Forelimb muscle (tissue), 1 donor: ENCODE measurements around the gene SPATA18. TPM values are rescaled to one million over a fixed set of nuclear protein-coding genes. Genes with fewer than 3 reads are reported as not detected.

ENCODE experiments used
- DNase-seq: peaks from one replicate; pipeline ENCODE4 v3.0.0-alpha.2; 2013; ENCODE audit warnings: low read depth
- polyA plus RNA-seq: library from polyadenylated mRNA; unstranded; fragments of 120-200 nt; gene quantifications from one replicate; pipeline ENCODE4 v1.2.1, GENCODE V29; 2013; ENCODE audit not compliant: insufficient read length

SPATA18 gene, protein sequence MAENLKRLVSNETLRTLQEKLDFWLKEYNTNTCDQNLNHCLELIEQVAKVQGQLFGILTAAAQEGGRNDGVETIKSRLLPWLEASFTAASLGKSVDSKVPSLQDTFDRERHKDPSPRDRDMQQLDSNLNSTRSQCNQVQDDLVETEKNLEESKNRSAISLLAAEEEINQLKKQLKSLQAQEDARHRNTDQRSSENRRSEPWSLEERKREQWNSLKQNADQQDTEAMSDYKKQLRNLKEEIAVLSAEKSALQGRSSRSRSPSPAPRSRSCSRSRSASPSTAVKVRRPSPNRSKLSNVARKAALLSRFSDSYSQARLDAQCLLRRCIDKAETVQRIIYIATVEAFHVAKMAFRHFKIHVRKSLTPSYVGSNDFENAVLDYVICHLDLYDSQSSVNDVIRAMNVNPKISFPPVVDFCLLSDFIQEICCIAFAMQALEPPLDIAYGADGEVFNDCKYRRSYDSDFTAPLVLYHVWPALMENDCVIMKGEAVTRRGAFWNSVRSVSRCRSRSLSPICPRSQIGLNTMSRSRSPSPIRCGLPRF
- polyA plus RNA-seq: 1.9 TPM

DNA sequence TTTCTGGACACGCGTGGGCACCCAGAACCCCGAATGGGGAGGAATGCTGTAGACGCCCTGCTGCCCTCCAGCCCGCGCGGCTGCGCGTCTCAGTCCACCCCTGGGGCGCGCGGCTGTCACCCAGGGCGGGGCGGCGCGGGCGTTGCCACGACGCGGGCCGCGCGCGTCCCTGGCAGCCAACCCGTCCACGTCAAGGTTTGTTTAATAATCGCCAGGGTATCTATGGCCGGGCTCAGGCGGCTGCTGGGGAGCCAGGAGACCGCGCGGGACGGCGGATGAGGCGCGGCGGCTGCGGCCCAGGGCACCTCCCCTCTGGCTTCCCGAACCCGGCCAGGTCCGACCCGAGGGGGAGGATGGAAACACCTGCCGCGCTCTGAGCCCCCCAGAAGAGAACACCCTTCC lies at the start of gene SPATA18:
SPATA18 (plus strand) TSS at position 92 of the 402 bp plus-strand sequence. CDS start 401 bp downstream, outside the sequence.
- no peak for DNase-seq

- DNase-seq: no peak
Measured at GRCh38 chr4:52001616-52002015, 49.5 kb upstream of the SPATA18 start.

- DNase-seq: no peak
Measured at GRCh38 chr4:52004414-52004813, 46.7 kb upstream of the SPATA18 start.

DNA sequence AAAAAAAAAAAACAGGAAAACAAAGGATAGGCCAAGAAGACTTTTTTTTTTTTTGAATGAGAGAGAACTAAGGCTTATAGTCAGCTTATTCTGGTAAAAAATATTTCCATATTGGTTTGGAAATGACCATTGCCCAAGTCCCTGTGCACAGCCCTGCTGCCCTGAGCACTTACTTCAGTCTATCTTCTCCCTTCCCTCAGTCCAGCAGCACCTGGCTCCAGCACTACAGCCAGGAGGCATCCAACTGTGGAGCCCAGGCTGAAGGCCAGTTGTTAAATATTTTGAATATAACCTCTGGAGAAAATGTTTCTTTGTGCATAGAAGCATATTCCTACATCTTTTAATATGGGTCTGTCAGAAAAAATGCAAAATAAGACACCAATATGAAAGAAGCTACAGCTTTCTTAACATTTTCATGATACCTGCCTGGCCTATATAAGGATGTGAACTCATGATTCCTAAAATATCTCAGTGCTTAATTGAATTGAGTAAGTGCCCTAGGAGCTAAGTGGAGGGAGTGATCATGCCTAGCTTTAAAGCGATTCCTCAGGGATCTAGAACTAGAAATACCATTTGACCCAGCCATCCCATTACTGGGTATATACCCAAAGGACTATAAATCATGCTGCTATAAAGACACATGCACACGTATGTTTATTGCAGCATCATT lies 45.4 kb upstream of the SPATA18 start:
- DNase-seq: no peak

- DNase-seq: no peak
Measured at GRCh38 chr4:52006887-52007286, 44.2 kb upstream of the SPATA18 start.

GRCh38 chr4:52010986-52011385 lies 40.1 kb upstream of the SPATA18 start:
- DNase-seq: no peak

GRCh38 chr4:52012651-52013050 lies 38.5 kb upstream of the SPATA18 start:
- DNase-seq: no peak

GRCh38 chr4:52014903-52015302 lies 36.2 kb upstream of the SPATA18 start:
- DNase-seq: no peak

GRCh38 chr4:52015366-52015765 lies 35.7 kb upstream of the SPATA18 start:
- no peak for DNase-seq

DNA sequence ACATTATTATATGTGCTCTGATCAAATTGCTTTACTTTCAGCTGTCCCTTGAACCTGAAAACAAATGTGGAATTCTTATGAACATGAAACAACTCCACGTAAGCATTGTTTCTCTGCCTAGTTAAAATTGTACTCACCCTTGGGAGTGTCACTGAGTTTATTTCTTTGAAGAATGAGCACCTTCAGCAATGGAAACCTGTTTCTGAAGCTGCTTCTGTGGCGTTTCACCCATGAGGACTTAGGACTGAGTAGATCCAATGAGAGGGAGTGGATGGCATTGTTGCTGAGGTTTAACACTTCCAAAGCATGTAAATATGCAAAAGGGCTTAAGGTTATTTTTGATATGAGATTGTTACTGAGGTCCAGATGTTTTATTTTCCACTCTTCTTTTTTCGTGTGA lies 34.1 kb upstream of the SPATA18 start:
- DNase-seq: no peak

DNA sequence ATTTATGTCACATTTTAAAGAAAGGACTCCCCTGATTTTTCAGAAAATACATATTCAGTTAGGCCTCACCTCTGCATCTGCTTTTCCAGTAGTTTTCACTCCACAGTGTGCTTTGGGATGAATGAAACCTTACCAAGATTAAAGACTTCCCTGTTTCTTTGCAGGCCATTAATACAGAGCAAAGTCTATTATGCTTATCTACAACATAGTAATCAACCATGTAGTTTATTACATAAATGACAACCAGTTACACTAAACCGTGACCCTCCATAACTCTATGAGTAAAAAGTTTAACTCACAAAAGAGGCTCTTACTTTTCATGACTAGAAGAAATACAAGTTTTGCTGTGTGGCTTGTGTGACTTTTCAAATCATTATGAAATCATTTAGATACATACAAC lies 33.3 kb upstream of the SPATA18 start:
- DNase-seq: no peak

GRCh38 chr4:52019936-52020657 lies 31.0 kb upstream of the SPATA18 start, which contains the start of gene LRRC66:
LRRC66 (minus strand) TSS chr4:52020363; CDS start chr4:52017613, 2,750 bp downstream.
- DNase-seq: no peak

GRCh38 chr4:52028970-52029369 lies 22.1 kb upstream of the SPATA18 start:
- no peak for DNase-seq

DNA sequence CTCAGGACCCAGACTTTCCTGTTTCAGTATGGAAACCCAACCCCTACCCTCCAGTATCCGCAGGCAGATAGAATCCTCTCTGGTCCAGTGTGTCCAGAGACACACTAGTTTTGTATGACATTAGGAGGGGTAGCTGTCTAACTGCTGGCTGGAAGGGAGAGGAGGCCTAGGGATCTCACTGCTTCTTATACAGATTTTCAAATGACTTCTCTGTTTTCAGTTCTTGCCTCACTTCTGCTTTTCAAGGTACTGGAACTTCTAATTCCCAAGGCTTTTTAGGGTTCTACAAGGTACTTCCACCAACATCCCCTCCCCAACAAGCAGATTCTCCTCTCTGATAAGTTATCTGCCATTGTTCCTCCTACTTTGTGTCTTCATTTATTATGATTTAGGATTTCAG lies 19.1 kb upstream of the SPATA18 start:
- DNase-seq: no peak

DNA sequence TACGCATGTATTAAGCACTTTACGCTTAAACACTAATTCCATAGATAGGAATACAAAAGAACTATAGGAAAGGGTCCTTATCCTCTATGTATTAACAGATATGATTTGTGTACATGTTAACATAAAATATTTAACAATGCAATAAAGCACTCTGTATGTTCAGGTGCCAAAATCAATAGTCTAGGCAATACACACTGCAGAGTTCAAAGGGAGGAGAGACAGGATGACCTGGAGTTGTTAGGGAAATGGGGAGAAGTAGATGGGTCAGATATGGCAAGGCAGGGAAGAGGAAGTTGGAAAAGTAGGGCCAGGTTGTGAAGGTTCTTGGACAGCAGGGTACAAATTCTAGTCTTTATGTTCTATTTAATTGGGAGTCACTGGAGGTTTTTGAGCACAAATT lies 15.9 kb upstream of the SPATA18 start:
- DNase-seq: no peak

GRCh38 chr4:52036886-52037530 lies 14.1 kb upstream of the SPATA18 start:
- no peak for DNase-seq

DNA sequence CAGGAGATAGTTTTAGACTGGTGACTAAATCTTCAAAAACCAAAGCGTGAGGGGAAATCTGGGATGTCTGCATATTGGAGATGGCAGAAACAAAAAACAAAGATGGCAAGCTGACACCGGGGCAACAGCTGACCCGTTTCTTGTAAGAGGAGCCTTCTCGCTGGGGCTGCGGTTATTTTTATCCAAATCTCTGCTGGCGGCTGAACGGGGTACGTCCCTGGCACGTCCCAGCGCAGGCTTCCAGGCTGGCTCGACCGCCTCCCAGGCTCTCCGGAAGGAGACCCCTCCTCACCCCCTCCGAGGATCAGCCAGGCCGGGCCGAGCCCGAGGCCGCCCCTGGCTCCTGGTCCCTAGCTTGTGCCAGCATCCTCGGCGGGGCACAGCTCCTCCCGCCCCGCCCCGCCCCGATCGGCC lies 13.4 kb upstream of the SPATA18 start:
- no peak for DNase-seq

GRCh38 chr4:52038103-52038912 lies 12.8 kb upstream of the SPATA18 start, which contains the start of gene SGCB:
SGCB (minus strand) TSS chr4:52038299; CDS start chr4:52038259, 40 bp downstream.
- no peak for DNase-seq

- no peak for DNase-seq
Measured at GRCh38 chr4:52045028-52045427, 6.1 kb upstream of the SPATA18 start.

GRCh38 chr4:52049266-52049665 lies 1.8 kb upstream of the SPATA18 start:
- DNase-seq: no peak
